Measurements from ENCODE around the gene DCBLD2.

DCBLD2 gene

DNA sequence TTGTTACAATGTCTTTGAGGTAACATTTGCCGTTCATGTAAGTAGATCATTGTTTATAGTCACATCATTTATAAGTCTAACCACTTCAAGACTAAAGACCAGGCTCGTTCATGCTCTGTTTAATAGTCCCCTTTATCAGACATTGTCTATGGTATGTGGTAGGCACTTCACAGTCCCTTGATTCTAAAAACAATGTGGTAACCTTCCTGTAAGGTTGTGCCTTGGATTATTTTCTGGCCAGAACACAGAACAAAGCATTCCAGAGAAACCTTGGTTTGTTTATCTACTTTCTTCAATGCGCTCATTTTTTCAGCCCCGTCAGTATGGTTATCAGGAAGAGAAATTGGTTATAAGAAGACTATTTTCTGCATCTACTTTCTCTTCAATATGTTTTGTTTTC is 154.6 kb downstream of the DCBLD2 start:
- Histone ChIP-seq H3K4me3 (ENCODE audit: extremely low read depth, insufficient read depth, low read length, poor library complexity, severe bottlenecking) (no peak overlapping the region), H3K4me1 (ENCODE audit: control insufficient read depth, insufficient read depth, low read length, poor library complexity, severe bottlenecking) (peaks cover 47% of the 10 kb centered on the region), H3K27ac (ENCODE audit: low read depth, low read length, severe bottlenecking) (peak overlapping the region; percentile 70), H3K36me3 (ENCODE audit: control insufficient read depth, insufficient read depth, low read length) (peaks cover 14% of the 10 kb centered on the region), H3K9me3 (ENCODE audit: control insufficient read depth, low read length) (no peaks in the 10 kb centered on the region)
- no CpG with 5 or more reads among the region's 4 CpGs for WGBS, 2 experiments (ENCODE audit: insufficient coverage in 2 of 2)

GRCh38 chr3:98746122-98746521 is 155.4 kb downstream of the DCBLD2 start:
- 86% methylated on average over 2 of the region's 4 CpGs; no CpG with 5 or more reads in 1 of the 2 experiments for WGBS, 2 experiments (ENCODE audit: insufficient coverage in 2 of 2)
- Histone ChIP-seq H3K4me1 (ENCODE audit: control insufficient read depth, insufficient read depth, low read length, poor library complexity, severe bottlenecking) (peaks cover 54% of the 10 kb centered on the region), H3K36me3 (ENCODE audit: control insufficient read depth, insufficient read depth, low read length) (peaks cover 14% of the 10 kb centered on the region), H3K4me3 (ENCODE audit: extremely low read depth, insufficient read depth, low read length, poor library complexity, severe bottlenecking) (no peak overlapping the region), H3K9me3 (ENCODE audit: control insufficient read depth, low read length) (no peaks in the 10 kb centered on the region), H3K27ac (ENCODE audit: low read depth, low read length, severe bottlenecking) (no peak overlapping the region)

Measured in mesodermal cell (in vitro differentiated cells).